HG02623 (cell line): Measurements from ENCODE around the gene TRPM5.

Source experiments
- ATAC-seq: cut with Tn5 transposase; IDR thresholded peaks from one replicate; pipeline ENCODE4 v1.9.1; 2021; ENCODE audit warnings: moderate library complexity; ENCODE audit not compliant: unreplicated experiment

TRPM5 gene

GRCh38 chr11:2453436-2453835 lies 9.1 kb upstream of the TRPM5 start:
- ATAC-seq: no peak

GRCh38 chr11:2452321-2453012 lies 8.2 kb upstream of the TRPM5 start:
- no peak for ATAC-seq

DNA sequence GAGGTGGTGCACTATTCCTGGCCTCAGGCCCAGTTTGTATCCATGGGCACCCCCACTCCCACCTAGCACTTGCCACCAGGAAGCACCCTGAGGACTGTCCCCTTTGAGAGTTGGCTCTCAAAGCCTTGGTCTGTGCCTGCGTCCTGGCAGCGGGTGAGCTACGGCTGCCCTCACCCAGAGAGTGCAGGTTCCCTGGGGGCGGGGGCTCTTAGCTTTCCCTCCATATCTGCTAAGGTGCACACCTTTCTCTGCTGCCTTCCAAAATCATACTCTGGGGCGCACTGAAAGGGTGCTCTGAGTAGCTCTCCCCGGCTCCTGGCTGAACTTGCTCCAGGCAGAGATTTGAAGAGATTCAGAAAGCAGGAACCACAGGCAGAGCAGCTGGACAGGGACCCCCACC lies 7.6 kb upstream of the TRPM5 start:
- no peak for ATAC-seq

DNA sequence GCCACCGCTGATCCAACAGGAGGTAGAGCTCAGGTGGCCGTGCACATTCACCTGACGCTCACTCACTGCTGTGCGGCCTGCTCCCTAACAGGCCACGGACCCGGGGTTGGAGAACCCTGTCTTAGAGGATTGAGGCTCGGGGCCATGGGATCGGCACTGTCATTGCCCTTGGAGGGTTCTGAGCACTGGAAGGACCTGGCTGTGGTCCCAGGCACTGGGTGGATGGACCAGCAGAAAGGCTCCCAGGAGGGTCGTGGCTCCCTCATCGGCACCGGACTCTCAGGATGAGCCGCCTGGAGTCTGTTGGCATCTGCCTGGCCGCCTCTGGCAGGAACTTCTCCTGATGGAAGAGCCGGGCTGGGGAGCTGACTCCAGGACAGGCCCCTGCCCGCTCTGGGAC lies 7.0 kb upstream of the TRPM5 start:
- no peak for ATAC-seq

GRCh38 chr11:2450321-2451041 lies 6.2 kb upstream of the TRPM5 start:
- ATAC-seq: no peak

GRCh38 chr11:2449548-2450320 lies 5.4 kb upstream of the TRPM5 start:
- ATAC-seq: no peak

DNA sequence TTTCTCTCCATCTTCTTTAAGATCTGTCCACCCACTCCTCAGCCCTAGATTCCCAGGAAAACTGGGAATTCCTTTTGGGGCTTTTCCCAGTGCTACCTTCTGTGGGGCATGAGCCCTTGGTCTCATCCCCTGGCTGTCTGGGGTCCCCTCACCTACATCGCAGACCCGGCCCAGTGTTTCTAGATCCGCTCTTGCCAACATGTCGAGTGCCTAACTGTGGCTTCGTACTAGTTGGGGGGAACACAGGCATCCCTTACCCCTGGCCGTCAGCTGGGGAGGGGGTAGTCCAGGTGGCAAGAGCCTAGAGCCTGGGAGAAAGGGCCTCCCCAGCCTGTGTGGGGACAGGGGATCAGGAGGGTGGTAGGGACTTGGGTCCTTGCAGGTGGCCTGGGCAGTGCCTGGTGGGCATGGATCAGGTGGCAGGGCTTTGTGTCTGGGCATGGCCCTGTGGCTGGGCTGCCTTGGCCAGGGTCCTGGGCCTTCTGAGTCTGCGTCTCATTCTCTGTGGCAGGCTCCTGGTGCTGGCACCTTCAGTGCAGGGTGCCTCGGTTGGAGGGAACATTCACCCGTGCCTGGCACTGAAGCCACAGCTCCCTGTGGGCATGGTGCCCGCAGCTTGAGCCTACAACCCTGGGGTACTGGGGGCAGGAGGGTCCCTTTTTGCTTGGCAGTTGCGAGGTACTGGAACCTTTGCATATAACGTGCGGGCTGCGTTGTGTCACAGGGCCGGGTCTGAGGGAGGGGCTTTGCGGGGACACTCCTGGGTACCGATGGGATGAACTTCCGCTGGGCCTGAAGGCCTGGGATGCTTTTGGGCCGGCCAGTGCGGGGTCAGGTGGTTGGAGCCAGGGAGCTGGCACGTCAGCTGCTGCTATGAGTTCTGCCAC lies 4.6 kb upstream of the TRPM5 start:
- ATAC-seq: no peak

DNA sequence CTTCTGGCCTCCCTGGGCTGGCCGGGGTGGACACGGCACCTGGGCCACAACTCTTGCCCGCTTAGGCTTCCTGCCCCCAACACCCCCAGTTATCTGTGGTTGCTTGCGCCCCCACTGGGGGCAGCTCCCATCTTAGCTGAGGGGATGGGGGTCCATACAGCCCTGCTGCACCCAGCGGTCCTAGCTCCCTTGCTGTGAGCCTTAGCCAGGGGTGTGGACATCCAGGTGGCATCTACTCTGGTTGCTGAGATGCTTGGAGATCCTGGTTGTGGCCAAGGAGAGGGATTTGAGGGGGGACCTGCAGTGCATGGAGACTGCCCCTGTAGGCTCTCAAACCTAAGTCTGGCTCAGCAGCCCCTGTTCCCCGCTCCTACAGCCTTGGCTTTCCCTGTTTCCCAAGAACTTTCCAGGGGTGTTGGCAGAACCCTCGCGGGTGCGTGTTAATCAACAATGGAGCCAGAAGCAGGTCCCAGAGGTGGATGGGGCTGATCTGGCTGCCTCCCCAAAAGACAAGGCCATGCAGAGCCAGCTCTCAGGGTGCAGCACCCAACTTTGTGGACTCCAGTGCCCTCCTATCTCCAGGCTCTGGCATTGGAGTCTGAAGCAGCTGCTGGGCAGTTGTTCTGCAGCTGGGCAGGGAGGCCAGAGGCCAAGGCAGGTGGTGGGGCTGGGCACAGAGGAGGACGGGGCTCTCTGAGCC lies 3.8 kb upstream of the TRPM5 start:
- no peak for ATAC-seq

GRCh38 chr11:2447253-2447950 lies 3.1 kb upstream of the TRPM5 start:
- ATAC-seq: no peak

DNA sequence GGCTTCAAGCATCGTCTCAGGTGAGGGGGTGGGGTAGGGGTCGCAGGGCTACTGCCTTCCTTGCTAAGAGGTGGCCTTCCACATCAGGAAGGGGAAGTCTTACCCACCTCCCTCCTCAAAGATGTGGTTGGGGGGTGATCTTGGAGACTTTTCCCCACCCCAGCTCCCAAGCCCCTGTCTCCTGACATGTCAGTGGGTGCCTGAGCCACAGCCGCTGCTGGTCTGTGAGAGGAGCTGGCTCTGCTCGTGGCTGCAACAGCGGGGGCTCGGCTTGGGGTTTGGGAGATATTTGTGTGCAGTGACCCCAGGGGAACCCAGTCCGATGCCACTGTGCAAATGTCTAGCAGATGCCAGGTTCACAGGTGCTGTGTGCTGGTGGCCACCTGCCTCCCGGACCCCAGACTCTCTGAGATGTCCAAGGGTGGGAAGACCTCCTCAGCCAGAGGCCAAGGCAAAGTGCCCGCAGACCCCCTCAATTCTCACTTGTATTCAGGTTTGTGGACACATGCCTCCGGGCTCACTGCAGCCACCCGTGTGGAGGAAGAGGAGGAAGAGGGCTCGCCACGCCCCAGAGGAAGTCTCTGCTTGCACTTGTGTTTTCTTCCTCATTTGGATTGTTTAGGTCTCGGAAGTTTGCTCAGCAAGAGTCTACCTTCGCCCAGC lies 2.4 kb upstream of the TRPM5 start:
- no peak for ATAC-seq

DNA sequence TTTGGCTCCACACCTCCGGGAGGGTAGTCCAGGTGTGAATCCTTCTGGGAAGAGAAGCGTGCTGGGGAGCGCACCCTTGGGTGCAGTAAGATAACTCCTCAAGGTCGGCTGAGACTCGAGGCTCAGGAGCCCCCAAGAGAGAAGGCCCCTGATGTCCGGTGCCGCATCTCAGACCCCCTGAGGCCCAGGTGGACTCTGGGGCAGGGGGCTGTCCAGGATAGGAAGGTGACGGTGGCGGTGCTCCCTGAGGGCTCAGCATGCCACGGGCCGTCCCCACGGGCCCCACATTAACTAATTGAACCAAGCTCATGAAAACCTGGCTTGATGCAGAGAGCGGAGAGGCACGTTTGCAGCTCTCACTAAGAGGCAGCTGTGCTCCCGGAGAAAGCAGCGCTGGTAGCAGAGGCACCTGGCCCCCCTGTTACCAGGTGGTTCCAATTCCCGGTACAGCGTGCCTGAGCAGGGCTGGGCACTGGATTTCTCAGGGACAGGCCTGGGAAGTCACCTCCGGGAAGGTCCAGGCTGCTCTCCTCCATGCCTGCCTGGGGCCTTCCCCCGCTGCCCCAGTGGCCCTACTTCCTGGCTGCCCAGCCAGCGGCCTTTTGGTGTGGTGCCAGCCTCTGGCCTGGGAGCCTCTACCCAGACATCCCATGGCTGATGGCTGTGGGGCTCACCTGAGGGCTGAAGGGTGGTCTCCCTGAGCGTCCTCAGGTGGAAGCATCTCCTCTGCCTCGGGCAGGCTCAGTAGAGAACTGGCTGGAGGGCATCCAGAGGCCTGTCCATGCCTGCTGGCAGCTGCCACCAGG lies 1.6 kb upstream of the TRPM5 start:
- no peak for ATAC-seq

- ATAC-seq: no peak
Measured at GRCh38 chr11:2444821-2445745, 769 bp upstream of the TRPM5 start, which contains the start of gene KCNQ1. Gene KCNQ1, plus strand, starts transcription at chr11:2445008. Its CDS starts 91 bp downstream, at chr11:2445099.

DNA sequence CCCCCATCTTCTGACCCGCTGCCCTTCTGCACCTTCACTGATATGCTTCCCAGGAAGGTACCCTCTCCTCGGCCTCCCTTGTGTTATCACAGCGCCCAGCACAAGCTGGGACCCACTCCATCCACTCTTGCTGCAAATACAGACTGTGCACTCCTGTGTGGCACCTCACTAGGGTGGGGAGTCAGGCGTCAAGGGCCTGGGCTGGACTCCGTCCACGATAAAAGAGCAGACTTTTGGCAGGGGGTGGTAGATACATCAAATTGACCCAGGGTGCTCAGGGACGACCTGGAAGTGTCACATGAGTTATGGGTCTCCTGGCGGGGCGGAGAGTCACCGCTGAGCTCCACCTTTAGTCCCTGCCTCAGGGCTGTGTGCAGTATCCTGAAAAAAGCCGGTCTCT lies 908 bp downstream of the TRPM5 start:
- ATAC-seq: no peak

DNA sequence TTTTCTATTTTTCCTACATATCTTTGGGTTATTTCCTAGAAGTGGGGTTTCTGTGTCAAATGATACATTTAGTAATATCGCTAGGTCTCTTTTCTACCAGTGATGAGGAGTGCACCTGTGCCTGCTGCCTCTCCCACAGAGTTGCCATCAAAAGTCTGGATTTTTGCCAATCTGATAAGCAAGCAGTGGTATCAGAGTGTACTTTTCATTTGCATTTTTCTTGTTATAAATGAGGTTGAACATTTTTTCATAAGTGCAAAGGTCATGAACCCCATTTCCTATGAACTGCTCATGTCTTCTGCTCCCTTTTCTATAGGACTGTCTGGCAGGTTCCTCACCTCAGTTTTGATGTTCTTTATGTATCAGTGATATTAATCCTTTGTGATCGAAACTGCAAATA lies 1.7 kb downstream of the TRPM5 start:
- no peak for ATAC-seq

DNA sequence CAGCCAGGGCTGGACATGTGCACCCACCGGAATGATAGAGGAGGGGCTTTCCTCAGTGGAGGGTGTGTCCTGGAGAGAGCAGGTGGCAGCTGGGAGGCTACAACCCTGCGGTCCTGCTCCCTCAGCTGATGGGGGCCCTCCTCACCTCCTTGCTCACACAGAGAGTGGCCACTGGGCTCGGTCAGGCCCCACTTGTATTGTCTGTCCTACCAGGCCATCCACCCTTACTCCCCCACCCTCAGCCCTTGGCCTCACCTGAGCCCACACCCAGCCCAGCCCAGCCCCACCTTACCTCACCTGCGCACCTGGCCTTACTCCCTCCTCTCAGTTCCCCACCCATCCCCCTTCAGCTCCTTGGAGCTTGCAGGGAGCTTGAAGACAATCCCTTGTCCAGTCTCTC lies 3.1 kb downstream of the TRPM5 start:
- ATAC-seq: no peak

DNA sequence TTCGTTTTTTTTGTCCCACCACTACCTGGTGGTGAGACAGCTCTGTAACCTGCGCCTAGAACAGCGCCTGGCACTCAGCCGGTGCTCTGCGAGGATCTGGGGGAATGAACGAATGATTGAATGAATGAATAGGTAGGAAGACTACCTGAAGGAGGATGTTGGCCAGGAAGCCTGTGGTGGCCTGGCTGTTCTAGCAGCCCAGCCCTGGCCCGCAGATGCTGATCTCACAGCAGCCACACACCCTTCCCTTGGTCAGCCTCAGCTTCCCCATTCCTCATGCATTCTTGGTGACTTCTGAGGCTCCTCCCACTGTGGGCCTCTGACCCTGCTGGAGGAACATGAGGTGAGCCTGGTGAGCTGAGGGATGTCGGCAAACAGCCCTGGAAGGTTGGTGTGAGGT lies 3.7 kb downstream of the TRPM5 start:
- no peak for ATAC-seq

GRCh38 chr11:2439820-2440219 lies 4.5 kb downstream of the TRPM5 start:
- no peak for ATAC-seq
